HG03175 (cell line): ENCODE data around the gene RTN4RL1.

Experiments
- ATAC-seq: cut with Tn5 transposase; IDR thresholded peaks from one replicate; pipeline ENCODE4 v1.9.1; 2021; ENCODE audit warnings: mild to moderate bottlenecking, moderate library complexity; ENCODE audit not compliant: unreplicated experiment

The RTN4RL1 gene

DNA sequence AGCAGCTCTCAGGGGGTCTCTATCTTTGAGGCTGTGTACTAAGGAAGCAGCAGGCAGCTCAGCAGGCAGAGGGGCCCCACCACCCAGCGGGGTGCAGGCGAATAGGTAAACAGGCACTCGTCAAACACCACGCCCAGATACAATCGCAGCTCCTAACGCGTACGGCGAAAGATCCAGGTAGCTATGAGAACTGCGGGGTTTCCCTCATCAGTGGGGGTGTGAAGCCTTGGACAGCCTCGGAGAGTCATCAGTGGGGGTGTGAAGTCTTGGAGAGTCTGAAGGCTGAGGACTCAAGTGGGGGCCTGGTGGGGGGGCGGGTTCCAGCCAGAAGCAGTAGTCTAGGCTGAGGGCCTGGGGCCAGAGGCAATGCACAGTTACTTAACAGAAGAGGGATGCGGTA is 69.0 kb downstream of the RTN4RL1 start:
- no peak for ATAC-seq

DNA sequence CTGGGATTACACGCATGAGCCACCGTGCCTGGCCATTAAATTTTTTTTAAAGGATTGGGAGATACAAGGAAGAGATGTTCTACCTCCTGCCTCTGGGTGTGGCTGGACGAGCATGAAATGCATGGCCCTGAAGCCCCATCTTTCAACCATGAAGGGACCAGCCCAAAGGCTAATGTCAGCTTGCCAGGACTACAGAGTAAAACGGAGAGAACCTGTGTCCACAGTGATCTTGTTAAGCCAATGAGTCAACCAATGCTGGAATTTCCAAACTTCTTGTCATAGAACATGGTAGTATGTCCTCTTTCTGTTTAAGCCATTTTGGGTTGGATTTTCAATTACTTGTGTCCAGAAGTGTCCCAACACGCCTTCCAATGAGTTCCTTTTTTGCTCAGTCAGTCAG is 71.3 kb downstream of the RTN4RL1 start:
- ATAC-seq: no peak

DNA sequence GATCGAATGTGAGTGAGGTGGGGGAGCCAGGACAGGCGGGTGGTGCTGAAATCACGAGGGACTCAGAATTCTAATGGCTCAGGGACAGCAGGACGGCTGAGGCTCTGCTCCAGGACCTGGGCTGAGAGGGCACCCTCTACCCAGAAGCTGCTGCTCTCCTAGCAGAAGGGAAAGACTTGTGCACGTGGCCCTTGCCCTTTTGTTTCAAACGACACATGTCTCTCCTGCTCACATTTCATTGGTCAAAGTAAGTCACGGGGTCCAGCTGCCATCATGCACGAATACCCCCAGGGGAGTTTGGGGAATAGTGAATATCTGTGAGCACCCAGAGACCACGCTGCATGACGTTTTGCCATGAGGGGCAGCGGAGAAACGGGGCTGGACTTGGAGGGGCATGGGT is 73.2 kb downstream of the RTN4RL1 start:
- no peak for ATAC-seq

DNA sequence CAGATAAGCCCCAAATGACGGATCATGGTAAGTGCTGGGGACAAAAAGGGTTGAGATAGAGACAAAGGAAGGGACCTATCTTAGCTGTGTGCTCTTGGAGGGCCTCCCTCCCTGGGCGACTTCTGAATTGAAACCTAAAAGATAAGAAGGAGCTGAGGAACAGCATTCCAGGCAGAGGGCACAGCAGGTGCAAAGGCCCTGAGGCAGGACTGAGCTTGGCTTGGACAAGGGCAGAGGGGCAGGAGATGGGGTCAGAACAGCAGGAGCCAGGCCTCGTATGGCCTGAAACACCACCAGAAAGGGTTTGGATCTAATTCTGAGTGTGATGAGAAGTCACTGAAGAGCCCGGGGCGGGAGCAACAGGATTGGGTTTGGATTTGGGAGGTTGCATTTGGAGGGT is 75.4 kb downstream of the RTN4RL1 start:
- ATAC-seq: no peak

DNA sequence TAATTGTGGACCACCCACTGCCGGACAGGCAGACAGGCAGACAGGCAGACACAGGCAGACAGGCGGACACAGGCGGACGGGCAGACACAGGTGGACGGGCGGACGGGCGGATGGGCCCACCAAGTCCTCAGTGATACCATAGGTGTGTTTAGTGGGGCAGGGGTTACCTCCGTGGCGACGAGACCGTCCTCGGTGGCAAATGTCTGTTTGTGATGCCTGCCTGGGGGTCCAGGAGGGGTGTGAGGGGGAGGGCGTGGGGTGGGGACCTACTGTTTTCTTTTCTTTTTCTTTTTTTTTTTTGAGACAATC is 76.7 kb downstream of the RTN4RL1 start:
- no peak for ATAC-seq

DNA sequence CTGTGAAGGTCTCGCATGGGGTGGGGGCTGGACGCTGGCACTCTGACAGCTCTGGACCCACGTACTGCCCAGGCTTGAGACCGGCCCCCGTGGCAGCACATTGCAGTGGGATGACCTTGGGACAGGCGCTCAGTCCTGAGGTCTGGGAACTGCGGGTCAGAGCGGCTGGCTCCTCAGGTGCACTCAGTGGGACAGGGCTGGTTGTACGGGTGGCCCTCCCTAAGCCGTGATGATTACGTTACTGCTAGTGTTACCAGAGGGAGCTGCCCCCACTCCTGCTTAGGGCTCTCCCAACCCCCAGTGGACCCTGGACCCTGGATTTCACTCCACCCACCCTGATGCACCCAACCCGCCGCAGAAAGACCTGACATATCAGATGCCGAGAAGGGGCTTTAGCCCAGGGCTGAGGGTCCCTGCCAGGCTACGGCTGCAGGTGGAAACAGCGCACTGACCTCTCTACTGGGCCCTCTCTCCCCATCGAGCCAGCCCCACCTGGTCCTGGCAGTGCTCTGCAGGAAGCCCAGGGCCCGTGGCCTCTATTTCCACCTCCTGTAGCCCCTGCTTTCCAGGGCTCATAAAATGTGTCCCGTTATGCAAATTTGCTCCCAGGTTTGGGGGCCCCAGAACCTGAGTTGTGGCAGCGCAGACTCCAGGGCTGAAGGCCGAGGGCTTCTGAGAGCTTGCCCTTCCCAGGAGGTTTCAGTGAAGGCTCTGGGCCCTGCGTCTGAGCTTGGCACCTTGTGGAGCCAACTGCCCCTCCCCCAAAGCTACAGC is 77.2 kb downstream of the RTN4RL1 start:
- no peak for ATAC-seq

DNA sequence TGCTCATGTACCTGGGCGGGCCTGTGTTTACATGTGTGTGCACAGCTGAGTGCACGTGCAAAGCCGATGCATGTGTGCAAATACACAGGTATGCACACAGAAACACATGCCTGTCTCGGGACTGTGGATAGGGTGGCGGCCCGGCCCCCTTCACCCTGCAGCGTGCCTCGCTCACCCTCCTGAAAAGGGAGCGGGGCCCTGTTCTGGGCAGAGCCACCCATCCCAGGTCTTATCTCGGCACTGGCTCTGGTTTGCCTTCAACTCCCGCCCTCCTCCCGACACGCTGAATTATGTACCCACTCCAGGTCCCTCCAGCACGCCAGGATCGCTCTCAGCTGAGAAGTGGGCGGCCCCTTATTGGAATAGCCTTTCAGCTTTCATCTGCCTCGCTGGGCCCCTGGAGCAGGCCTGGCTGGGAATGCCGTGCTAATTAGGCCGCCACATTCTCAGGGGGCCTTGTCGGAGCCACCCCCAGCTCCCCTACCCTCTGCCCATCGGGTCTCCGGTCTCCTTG is 77.8 kb downstream of the RTN4RL1 start:
- ATAC-seq: no peak

DNA sequence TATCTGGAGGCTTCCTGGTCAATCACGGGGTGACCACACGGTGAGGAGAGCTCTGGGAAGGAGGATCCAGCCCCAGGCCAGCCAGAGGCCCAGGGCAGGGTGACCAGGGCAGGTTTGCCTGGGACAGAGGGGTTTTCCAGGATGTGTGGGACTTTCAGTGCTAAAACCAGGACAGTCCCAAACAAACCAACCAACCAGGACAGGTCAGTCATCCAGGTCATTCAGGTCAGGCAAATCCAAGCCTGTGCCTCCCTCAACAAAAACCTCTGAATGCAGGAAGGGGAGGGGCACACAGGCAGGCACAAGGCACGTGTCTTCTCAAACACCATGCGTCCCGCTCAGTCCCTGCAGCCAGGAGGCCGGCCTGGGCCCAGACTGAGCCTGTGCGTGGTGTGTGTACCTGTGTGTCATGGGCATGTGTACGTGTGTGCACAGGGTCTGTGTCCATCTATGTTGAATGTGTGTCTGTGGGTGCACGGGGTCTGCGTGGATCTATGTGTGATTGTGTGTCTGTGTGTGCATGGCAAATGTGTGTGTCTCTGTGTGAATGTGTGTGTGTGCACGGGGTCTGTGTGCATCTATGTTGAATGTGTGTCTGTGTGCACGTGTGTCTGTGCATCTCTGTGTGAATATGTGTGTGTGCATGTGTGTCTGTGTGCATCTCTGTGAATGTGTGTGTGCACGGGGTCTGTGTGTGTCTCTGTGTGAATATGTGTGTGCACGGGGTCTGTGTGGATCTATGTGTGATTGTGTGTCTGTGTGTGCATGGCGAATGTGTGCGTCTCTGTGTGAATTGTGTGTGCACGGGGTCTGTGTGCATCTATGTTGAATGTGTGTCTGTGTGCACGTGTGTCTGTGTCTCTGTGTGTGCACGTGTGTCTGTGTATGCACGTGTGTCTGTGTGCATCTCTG is 78.9 kb downstream of the RTN4RL1 start:
- no peak for ATAC-seq

DNA sequence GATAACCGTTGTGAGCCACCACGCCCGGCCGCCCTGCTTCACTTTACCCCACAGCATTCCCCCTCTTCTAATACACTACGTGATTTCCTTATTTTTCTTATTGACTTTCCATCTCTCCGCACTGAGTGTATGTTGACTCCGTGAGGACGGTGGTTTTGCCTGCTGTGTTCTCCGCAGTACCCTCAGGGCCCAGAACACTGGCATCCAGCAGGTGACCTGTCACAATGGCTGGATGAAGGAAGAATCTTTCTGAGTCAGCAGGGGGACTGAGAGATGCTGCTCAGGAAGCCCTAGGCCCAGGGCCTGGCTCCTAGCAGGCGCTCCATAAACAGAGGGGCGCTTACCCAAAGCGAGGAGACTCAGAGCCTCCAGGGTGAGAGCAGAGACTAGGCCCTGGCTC is 79.5 kb downstream of the RTN4RL1 start:
- ATAC-seq: no peak

DNA sequence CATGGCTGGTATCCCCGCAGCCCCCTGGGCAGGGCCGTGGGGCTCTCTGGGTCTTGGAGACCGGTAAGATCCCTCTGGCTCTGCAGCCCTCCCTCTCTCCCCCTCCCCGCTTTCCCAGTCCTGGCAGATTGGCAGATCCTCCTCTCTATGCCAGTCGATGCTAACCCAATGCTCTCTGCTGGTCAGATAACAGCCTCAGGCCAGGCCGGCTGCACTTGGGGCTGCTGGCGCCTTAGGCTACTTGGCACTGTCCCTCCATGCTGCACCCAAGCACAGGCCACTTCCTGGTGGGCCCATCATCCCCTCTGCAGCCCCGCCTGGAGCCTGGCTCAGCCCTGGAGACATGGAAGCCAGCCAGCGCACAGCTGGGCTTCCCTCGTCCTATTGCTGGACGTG is 81.7 kb downstream of the RTN4RL1 start:
- no peak for ATAC-seq

DNA sequence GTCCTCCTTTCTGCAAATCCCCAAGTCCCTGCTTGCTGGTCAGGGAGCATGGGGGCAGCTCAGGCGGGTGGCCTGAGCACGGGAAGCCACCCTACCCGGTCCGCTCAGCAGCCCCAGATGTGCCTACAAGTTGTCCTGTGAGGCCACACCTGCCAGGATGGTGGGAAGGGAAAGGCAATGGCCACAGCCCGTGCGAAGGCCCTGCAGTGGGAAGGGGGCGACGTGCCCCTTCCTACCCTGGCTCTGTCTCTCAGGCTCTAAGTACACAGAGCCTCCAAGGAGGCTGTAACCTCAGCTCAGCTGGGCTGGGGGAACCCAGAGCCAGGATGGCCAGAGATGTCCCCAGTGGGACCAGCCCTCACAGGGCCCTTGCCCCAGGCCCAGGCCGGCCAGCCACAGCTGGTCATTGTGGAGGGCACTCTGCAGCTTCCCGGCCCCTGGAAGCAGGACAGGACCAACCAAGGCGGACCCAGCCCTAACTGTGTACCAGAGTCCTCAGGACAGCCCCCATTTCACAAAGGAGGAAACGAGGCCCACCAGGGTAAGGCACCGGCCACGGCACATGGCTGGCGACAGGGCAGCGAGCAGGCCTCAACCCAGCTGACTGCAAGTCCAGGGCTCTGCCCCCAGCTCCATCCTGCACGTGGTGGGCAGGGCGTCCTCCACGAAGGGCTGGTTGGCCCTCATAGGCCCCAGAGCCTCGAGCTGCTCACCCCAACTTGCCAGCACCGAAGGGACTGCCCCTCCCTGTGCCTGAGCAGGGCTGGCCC is 82.3 kb downstream of the RTN4RL1 start:
- ATAC-seq: no peak

DNA sequence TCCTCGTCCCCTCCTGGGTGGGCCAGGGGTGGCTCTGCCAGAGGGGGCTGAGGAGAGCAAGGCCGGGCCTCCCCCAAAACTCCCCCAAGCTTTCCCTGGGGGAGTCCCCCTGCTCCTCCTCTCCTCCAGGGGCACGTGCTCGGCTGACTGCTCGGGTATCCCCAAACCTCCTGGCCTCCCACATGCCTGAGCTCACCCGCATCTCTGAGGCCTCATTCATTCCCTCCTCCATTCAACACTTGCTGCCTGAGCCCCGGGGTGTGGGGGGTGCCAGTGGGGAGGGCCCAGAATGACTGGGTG is 83.1 kb downstream of the RTN4RL1 start:
- no peak for ATAC-seq

DNA sequence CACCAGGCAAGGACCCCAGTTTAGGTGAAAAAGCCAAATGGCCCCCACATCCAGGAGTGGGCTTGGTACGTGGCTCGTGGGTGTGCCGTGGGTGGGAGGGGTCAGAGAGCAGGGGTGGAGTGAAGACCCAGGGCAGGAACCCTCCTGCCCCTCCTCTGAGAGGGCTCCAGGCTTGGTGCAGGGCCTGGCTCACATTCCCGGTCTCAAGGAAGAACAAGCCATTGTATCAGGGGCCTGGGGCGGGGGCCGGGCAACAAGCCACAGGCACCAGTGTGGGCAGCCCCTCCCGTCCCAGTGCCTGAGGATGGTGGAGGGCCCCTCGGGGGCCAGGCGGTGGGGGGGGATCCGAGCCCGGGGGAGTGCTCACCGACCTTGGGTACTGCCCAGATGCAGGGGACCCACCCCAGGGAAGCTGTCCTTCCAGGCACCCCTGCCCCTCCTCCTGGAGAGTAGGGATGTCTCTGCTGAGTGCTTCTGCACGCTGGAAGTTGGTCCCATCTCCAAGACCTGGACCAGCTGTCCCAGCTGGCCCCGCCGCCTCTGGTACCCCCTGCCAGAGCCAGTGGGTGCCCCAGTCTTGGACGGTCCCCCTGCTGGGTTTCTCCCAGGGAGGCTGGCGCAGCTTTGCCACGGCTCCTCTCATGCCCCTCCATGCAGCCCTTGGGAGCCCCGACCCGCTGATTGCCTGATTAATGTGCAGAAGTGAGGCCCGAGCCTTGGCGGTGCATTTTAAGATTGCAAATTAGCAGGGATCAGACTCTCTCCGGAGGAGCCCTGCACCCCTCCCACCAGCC is 83.7 kb downstream of the RTN4RL1 start:
- ATAC-seq: no peak

DNA sequence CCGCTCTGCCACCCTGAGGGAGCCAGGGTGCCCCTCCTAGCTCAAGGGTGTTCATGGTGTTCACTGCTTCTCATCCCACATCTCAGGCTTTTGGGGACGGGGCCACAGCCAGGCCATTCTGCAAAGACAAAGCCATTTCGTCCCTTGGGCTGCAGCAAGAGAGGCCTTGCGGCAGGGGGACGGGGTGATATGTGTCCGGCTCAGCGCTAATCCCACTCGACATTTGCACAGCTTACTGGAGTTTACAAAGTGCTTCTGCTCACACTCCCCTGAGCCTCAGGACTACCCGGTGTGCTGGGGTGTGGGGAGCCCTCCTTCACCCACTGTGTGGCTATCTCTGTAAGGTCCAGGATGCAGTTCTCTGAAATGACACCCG is 84.3 kb downstream of the RTN4RL1 start:
- ATAC-seq: no peak

DNA sequence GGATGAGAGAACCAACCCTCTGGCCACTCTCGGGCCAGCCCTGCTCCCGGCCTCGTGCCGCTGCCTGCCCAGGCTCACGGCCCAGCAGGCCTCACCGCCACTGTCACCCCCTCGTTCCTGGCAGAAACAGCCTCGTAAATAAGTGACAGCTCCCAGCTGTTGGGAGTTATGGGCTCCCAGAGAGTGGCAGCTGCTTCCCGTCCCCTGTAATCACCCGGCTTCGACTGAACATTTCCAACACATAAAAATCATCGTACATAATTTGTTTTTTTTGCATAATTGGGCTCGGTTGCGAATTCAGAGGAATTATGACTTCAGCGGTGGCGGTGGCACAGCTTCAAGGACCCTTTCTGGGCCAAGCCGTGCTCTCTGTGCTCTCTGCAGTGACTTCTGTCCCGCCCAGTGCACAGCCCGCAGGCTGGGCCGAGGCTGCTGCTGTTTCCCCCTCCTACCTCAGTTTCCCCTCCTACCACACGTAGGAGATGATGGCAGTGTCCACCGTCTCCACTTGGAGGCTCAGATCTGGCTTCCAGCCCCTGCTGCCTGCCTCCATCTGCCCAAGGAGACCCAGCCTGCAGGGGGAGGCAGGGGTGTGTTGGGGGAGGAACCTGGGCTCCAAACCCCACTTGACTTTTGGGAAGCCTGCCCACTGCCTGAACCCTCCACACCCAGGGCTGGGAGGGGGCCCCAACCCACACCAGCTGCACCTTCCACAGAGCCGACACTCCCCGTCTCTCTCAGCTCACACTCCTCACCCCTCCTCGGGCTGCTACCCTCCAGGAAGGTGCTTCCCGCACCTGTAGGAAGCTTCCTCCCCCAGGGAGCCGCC is 84.9 kb downstream of the RTN4RL1 start:
- no peak for ATAC-seq

DNA sequence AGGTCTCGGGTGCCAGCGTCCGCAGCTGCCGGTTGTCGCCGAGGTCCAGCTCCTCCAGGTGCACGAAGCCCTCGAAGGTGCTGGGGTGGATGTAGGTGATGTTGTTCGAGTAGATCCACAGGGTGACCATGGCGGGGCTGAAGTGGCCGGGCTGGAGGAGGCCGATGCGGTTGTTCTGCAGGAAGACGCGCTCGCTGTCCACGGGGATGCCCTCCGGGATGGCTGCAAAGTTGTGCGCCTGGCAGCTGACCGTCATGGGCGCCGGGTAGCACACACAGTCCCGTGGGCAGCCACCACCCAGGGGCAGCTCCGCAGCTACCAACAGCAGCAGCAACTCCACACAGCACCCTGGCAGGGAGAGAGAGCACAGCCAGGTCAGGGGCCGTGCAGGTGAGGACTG is 87.7 kb downstream of the RTN4RL1 start:
- ATAC-seq: no peak

DNA sequence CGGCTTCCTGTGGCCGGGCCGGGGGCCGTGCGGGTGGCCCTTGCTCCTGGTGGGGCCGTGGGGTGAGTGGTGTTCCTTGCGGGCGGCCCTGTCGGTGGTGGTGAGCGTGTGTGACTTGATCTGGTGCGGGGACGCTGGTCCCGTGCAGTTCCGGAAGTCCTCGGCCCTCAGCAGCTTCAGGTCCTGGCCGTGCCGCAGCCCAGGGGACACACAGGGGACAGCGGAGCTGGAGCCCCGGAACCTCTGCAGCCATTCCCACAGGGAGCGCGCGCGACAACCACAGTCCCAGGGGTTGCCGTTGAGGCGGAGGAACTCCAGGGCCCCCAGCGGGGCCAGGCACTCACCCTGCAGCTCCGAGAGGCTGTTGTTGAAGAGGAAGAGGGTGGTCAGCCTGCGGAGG is 88.4 kb downstream of the RTN4RL1 start:
- no peak for ATAC-seq

DNA sequence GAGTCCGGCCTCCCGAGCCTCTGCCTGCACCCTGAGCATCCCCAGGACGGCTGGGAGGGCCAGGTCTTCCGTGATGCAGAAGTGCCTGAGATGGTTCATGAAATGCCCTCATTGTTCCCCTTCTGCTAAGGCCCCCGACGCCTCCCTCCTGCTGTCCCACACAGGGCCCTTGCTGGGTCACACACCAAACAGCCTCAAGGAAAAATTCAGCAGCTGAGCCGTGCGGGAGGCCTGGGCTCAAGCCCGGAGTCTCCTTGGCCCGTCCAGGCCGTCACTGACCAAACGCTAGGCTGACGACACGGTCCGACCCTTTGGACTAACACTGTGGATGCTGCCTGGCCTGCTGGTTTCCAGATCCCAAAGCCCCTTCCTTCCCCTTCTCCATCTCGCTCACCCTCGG is 90.2 kb downstream of the RTN4RL1 start:
- no peak for ATAC-seq

DNA sequence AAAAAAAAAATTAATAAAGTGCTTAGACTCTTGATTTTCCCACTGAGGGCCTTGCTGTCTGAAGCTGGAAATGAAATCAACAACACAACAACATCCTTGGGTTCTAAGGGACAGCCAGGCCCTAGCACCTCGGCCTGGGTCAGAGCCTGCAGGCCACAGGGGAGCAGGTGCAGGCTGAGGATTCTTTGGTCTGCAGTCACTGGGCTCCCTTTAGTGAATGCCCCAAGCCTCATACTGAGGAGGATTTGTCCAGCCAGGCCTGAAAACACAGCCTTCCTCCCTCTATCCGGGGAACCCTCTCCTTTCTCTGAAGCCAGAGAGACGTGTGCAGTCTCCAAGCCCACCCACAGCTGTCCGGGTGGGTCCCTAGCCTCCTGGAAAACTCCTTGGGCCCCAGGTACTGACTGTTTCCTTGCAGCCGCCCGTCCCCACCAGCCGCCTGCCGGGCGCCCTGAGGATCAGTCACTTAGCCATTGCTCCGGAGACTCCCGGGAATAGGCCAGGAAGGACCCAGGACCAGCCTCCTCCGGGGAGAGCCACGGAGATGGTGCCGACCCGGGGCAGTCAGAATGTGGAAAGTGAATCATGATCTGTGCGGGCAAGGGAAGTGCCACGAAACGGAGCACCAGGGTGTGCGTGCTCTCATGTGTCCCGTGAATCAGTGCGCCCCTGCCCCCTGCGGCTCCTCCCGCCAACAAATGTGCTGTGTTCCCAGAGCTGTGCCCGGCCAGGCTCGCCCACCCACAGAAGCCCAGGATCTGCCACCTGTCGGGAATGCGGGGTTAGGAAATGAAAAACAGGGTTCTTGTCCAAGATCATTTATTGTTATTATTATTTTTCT is 91.0 kb downstream of the RTN4RL1 start:
- no peak for ATAC-seq
